SK-N-SH (cell line): ENCODE measurements around the gene ICA1. TPM values are rescaled to one million over a fixed set of nuclear protein-coding genes. Genes with fewer than 3 reads are reported as not detected.

Experiments used
- CTCF ChIA-PET: fragments of 300-600, 350-600 bp; formaldehyde crosslinking; extraction: SDS; loops from one replicate; lab custom pipeline; 2021; lab: Yijun Ruan, JAX
- POLR2A ChIA-PET: fragments of 350-600 bp; sonication (Branson Sonifier 250); formaldehyde crosslinking; extraction: SDS; loops from one replicate; lab custom pipeline; 2020; ENCODE audit warnings: antibody characterized with exemption, inconsistent platforms; lab: Yijun Ruan, JAX
- DNase-seq: peaks from one replicate; pipeline ENCODE4 v3.0.0; 2012
- H2AFZ ChIP-seq: fragments of 200-600 bp; sonication (generic); 2 replicates; pipeline ENCODE4 v1.8.1; 2016; ENCODE audit warnings: antibody characterized with exemption, mild to moderate bottlenecking, low read depth
- H3F3A ChIP-seq: fragments of 200-600 bp; sonication (generic); replicated peaks from 2 replicates; pipeline ENCODE3; 2016; ENCODE audit warnings: antibody characterized with exemption, mild to moderate bottlenecking; ENCODE audit not compliant: insufficient read depth
- H3K27ac ChIP-seq, 2 experiments: fragments of 200-500 bp in 1 of 2; fragments of 200-600 bp in 1 of 2; sonication (Bioruptor generic) in 1 of 2; sonication (generic), shearing (Covaris generic) in 1 of 2; 2 replicates each; pipeline versions ENCODE4 v1.5.1 to v1.6.1; 2014 to 2016; ENCODE audit warnings: low read depth in 2 of 2, inconsistent platforms in 1 of 2, low read length in 1 of 2, mild to moderate bottlenecking in 1 of 2, mixed read lengths in 1 of 2
- H3K27me3 ChIP-seq: fragments of 200-600 bp; sonication (generic), shearing (Covaris generic); 2 replicates; pipeline ENCODE4 v1.6.1; 2016; ENCODE audit warnings: mixed run types; ENCODE audit not compliant: insufficient read depth
- H3K36me3 ChIP-seq, 2 experiments: fragments of 200-500 bp in 1 of 2; fragments of 200-600 bp in 1 of 2; sonication (Bioruptor generic) in 1 of 2; sonication (generic) in 1 of 2; replicated peaks in 1 of 2; 2 replicates each; pipeline versions ENCODE3 to v1.5.1; 2014 to 2016; ENCODE audit warnings: low read length in 1 of 2, mild to moderate bottlenecking in 1 of 2; ENCODE audit not compliant: insufficient read depth in 2 of 2, control insufficient read depth in 1 of 2
- H3K4me1 ChIP-seq, 2 experiments: fragments of 200-500 bp in 1 of 2; fragments of 200-600 bp in 1 of 2; sonication (Bioruptor generic) in 1 of 2; sonication (generic), shearing (Covaris generic) in 1 of 2; 2 replicates each; pipeline versions ENCODE4 v1.5.1 to v1.6.1; 2014 to 2016; ENCODE audit warnings: low read depth in 1 of 2, low read length in 1 of 2, mixed run types in 1 of 2; ENCODE audit not compliant: insufficient read depth in 2 of 2, control insufficient read depth in 1 of 2
- H3K4me2 ChIP-seq: fragments of 200-600 bp; sonication (generic), shearing (Covaris generic); 2 replicates; pipeline ENCODE4 v1.6.1; 2017; ENCODE audit warnings: mixed run types
- H3K4me3 ChIP-seq, 2 experiments: fragments of 200-500 bp in 1 of 2; fragments of 200-600 bp in 1 of 2; sonication (Bioruptor generic) in 1 of 2; sonication (generic), shearing (Covaris generic) in 1 of 2; 2 replicates each; pipeline versions ENCODE4 v1.5.1 to v1.8.1; 2014 to 2016; ENCODE audit warnings: low read depth in 2 of 2, inconsistent platforms in 1 of 2, low read length in 1 of 2, mild to moderate bottlenecking in 1 of 2, mixed read lengths in 1 of 2, moderate library complexity in 1 of 2
- H3K79me2 ChIP-seq: fragments of 200-600 bp; sonication (generic); 2 replicates; pipeline ENCODE4 v1.8.1; 2017; ENCODE audit warnings: mild to moderate bottlenecking; ENCODE audit not compliant: insufficient read depth
- H3K9ac ChIP-seq: fragments of 200-600 bp; sonication (generic); 2 replicates; pipeline ENCODE4 v1.6.1; 2017; ENCODE audit warnings: mixed run types
- H3K9me2 ChIP-seq: fragments of 200-600 bp; sonication (generic); 2 replicates; pipeline ENCODE4 v1.6.1; 2017; ENCODE audit warnings: mixed run types
- H3K9me3 ChIP-seq: fragments of 200-600 bp; sonication (generic); 2 replicates; pipeline ENCODE4 v1.6.1; 2017; ENCODE audit warnings: mixed run types, mild to moderate bottlenecking, moderate library complexity
- H4K20me1 ChIP-seq: fragments of 200-600 bp; sonication (generic); 2 replicates; pipeline ENCODE4 v1.6.1; 2017; ENCODE audit warnings: mild to moderate bottlenecking, mixed run types; ENCODE audit not compliant: insufficient read depth
- ELF1 ChIP-seq: IDR thresholded peaks from 2 replicates; pipeline ENCODE4 v1.4.0; 2012
- EZH2phosphoT487 ChIP-seq: fragments of 200-600 bp; sonication (generic); IDR thresholded peaks from 2 replicates; pipeline ENCODE4 v1.6.1; 2017; ENCODE audit warnings: low read depth, mixed run types, mild to moderate bottlenecking, antibody characterized with exemption, moderate library complexity, borderline replicate concordance
- GATA2 ChIP-seq: sonication (generic); formaldehyde crosslinking; IDR thresholded peaks from 2 replicates; pipeline ENCODE4 v1.5.0; 2020; ENCODE audit warnings: mild to moderate bottlenecking, missing genetic modification reagents
- RAD21 ChIP-seq: IDR thresholded peaks from 2 replicates; pipeline ENCODE4 v1.6.1; 2012; ENCODE audit warnings: mild to moderate bottlenecking, low read length
- RFX5 ChIP-seq: IDR thresholded peaks from 2 replicates; pipeline ENCODE4 v1.6.1; 2012; ENCODE audit warnings: mild to moderate bottlenecking, improper control_type of control experiment, low read length
- SIN3A ChIP-seq: IDR thresholded peaks from 2 replicates; pipeline ENCODE4 v1.6.1; 2012; ENCODE audit warnings: low read depth, mild to moderate bottlenecking, low read length, moderate library complexity, borderline replicate concordance
- TCF12 ChIP-seq: IDR thresholded peaks from 2 replicates; pipeline ENCODE4 v1.4.0; 2012
- WGBS: methylation state at CpG from one replicate; pipeline ENCODE4 v1.1.6; 2017; ENCODE audit warnings: low lambda C conversion rate; 5-methylcytosine and 5-hydroxymethylcytosine counted together
- polyA plus RNA-seq, 3 experiments: library from polyadenylated mRNA; depleted of rRNA; stranded (reverse); fragments of >200 nt; gene quantifications; 2 replicates each; pipeline ENCODE4 v1.2.3, GENCODE V29; 2012
- TF ChIP-seq, protein P1 (sequence below): IDR thresholded peaks from 2 replicates; pipeline ENCODE4 v1.4.0; 2012; ENCODE audit warnings: low read depth, borderline replicate concordance
- TF ChIP-seq, protein P2 (sequence below): fragments of 150-350 bp; IDR thresholded peaks from 2 replicates; pipeline ENCODE4 v1.6.1; 2016; ENCODE audit warnings: mild to moderate bottlenecking, low read depth, low read length
- TF ChIP-seq, protein P3 (sequence below): IDR thresholded peaks from 2 replicates; pipeline ENCODE4 v1.4.0; 2012; ENCODE audit warnings: low read depth, borderline replicate concordance
- TF ChIP-seq, protein P4 (sequence below): IDR thresholded peaks from 2 replicates; pipeline ENCODE4; 2012

Gene ICA1
- polyA plus RNA-seq, 1 of the 3 experiments (the other 2 are of a cell fraction), result 2.4 TPM

DNA sequence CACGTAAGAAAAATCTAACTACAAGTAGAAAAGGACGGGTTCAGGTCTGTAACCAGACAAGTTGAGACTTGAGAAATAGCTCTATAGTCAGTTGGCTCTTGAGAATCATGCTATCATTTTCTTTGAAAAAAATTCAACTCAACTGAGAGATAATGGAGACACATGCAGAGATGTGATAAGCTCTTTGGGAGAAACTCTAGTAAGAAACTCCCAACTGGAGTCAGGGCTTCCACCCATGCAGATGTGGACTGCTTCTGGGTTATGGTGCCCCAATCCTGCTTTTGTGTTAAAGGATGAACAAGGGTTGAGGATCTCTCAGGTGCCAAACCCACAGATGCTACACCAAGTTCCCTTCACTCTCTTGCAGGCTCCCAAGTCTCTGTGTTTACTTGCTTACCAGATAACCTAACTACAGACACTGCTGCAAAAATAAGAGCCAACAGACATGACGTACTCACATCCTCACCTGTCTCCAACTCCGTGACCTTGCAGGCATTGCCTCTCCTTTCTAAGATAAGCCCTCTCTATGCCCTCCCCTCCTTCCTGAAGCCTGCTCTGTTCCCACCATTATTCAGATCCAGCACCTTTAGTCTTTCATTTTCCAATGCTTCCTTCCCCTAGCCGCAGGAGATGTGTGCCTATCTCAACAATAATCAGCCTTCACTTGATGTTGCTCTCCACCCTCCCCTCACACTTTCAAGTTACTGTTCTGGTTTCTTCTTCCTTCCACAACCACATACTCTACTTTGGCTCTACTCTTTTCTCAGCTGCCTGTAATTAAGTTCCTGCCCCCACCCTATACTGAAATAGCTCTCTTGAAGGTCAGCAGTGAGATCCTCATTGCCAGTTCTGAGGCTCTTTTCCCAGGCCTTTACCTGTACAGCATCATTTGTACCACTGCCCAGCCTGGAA, 130.0 kb downstream of the ICA1 start:
- Histone ChIP-seq H3K4me2 (no peak overlapping the region), H3K4me1 (no peaks in the 10 kb centered on the region), H2AFZ (no peak overlapping the region), H3K9ac (no peak overlapping the region), H3K4me3 (no peak overlapping the region), H3K9me2 (no peaks in the 10 kb centered on the region), H4K20me1 (no peaks in the 10 kb centered on the region), H3F3A (no peaks in the 10 kb centered on the region), H3K79me2 (no peaks in the 10 kb centered on the region), H3K9me3 (no peaks in the 10 kb centered on the region), H3K36me3 (peaks cover 0 to 4% of the 10 kb centered on the region in 2 experiments), H3K27me3 (no peaks in the 10 kb centered on the region), H3K27ac (no peak overlapping the region)
- TF ChIP-seq RFX5, result no peak
- TF ChIP-seq TCF12, result no peak
- TF ChIP-seq GATA2 (CRISPR knock-in tag), result no peak
- TF ChIP-seq ELF1, result no peak
- TF ChIP-seq, protein P1, sequence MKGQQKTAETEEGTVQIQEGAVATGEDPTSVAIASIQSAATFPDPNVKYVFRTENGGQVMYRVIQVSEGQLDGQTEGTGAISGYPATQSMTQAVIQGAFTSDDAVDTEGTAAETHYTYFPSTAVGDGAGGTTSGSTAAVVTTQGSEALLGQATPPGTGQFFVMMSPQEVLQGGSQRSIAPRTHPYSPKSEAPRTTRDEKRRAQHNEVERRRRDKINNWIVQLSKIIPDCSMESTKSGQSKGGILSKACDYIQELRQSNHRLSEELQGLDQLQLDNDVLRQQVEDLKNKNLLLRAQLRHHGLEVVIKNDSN, result no peak
- no peak for TF ChIP-seq EZH2phosphoT487
- TF ChIP-seq, protein P2, sequence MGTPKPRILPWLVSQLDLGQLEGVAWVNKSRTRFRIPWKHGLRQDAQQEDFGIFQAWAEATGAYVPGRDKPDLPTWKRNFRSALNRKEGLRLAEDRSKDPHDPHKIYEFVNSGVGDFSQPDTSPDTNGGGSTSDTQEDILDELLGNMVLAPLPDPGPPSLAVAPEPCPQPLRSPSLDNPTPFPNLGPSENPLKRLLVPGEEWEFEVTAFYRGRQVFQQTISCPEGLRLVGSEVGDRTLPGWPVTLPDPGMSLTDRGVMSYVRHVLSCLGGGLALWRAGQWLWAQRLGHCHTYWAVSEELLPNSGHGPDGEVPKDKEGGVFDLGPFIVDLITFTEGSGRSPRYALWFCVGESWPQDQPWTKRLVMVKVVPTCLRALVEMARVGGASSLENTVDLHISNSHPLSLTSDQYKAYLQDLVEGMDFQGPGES, result no peak
- TF ChIP-seq RAD21, result no peak
- TF ChIP-seq, protein P3, sequence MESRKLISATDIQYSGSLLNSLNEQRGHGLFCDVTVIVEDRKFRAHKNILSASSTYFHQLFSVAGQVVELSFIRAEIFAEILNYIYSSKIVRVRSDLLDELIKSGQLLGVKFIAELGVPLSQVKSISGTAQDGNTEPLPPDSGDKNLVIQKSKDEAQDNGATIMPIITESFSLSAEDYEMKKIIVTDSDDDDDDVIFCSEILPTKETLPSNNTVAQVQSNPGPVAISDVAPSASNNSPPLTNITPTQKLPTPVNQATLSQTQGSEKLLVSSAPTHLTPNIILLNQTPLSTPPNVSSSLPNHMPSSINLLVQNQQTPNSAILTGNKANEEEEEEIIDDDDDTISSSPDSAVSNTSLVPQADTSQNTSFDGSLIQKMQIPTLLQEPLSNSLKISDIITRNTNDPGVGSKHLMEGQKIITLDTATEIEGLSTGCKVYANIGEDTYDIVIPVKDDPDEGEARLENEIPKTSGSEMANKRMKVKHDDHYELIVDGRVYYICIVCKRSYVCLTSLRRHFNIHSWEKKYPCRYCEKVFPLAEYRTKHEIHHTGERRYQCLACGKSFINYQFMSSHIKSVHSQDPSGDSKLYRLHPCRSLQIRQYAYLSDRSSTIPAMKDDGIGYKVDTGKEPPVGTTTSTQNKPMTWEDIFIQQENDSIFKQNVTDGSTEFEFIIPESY, result no peak
- TF ChIP-seq, protein P4, sequence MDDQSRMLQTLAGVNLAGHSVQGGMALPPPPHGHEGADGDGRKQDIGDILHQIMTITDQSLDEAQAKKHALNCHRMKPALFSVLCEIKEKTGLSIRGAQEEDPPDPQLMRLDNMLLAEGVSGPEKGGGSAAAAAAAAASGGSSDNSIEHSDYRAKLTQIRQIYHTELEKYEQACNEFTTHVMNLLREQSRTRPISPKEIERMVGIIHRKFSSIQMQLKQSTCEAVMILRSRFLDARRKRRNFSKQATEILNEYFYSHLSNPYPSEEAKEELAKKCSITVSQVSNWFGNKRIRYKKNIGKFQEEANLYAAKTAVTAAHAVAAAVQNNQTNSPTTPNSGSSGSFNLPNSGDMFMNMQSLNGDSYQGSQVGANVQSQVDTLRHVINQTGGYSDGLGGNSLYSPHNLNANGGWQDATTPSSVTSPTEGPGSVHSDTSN, result no peak
- no peak for TF ChIP-seq SIN3A
- POLR2A ChIA-PET, result no interaction called here
- WGBS, result 37% methylated on average over 5 of the region's 5 CpGs
- DNase-seq, result no peak
- CTCF ChIA-PET, result interaction anchor here (1.3 kb wide), 1 partner anchor 10 kb away, joined by 3 read pairs; no protein-coding TSS in a partner anchor
